ENCODE results near the gene SLC2A9. TPM values are rescaled to one million over a fixed set of nuclear protein-coding genes. Genes with fewer than 3 reads are reported as not detected.
A peak's percentile ranks its signal among the peaks of the same experiment; 100 is the strongest.
"Not testable (repeated sequence)": the region's sequence is repeated elsewhere in the genome, so short reads cannot be mapped to it uniquely, and the experiment has no call there.

Gene SLC2A9
- total RNA-seq, 1 donor from 2014 or later: 2.9 TPM

- no peak for DNase-seq
Observed at GRCh38 chr4:9994246-9994847, 26.9 kb downstream of the SLC2A9 start.

GRCh38 chr4:9989918-9990635, 31.2 kb downstream of the SLC2A9 start:
- no peak for DNase-seq

- DNase-seq: no peak
Observed at GRCh38 chr4:9988933-9989332, 32.4 kb downstream of the SLC2A9 start.

- peak; percentile 20 for DNase-seq
Observed at GRCh38 chr4:9988363-9988749, 32.9 kb downstream of the SLC2A9 start.

DNA sequence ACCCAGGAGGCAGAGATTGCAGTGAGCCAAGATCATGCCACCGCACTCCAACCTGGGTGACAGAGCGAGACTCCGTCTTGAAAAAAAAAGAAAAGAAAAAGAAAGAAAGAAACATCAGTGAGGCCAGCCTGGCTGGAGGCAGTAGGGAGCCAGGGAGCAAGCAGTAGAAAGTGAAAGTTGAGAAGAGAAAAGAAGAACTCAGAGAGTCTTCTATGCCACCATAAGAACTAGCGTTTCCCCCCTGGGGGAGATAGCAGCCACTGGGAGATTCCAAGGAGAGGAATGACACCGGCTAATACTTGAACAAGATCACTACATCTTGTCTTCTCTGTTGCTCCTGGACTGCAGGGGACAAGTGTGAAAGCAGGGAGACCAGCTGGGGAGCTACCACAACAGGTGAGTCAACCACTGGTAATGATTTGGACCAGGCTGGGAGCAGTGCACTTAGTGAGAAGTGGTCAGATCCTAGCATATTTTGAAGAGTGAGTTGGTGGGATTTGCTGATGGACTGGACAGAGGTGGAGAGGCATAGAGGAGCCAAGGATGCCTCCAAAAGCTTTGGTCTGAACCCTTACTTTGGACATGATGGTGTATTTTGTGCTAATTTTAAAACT, 33.4 kb downstream of the SLC2A9 start:
- DNase-seq: no peak

- no peak for DNase-seq
Observed at GRCh38 chr4:9984621-9985020, 36.7 kb downstream of the SLC2A9 start.

DNA sequence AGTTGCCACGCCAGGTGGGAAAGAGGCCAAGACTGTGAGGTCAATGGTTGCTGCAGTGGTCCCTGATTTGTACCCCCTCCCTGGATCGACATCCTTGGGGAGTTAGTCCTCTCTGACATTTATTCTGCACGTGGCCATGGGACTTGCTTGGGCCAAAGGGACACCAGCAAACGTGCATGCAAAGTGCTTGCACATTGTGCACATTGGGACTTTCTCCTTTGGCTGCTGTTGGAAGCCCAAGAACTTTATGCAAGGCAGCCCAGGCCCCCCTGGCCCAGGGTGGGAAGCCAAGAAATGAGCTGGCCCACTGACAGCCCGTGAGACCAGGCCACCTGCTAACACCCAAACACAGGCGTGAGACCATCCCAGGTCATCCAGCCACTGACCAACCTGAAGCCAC, 38.1 kb downstream of the SLC2A9 start:
- no peak for DNase-seq

- DNase-seq: not testable (repeated sequence)
Observed at GRCh38 chr4:9981899-9982298, 39.4 kb downstream of the SLC2A9 start.

GRCh38 chr4:9980898-9981297, 40.4 kb downstream of the SLC2A9 start:
- DNase-seq: no peak

GRCh38 chr4:9979101-9979701, 42.1 kb downstream of the SLC2A9 start:
- DNase-seq: no peak

- no peak for DNase-seq
Observed at GRCh38 chr4:9977518-9978031, 43.7 kb downstream of the SLC2A9 start.

GRCh38 chr4:9976781-9977180, 44.5 kb downstream of the SLC2A9 start:
- DNase-seq: no peak

- no peak for DNase-seq
Observed at GRCh38 chr4:9976293-9976692, 45.0 kb downstream of the SLC2A9 start.

DNA sequence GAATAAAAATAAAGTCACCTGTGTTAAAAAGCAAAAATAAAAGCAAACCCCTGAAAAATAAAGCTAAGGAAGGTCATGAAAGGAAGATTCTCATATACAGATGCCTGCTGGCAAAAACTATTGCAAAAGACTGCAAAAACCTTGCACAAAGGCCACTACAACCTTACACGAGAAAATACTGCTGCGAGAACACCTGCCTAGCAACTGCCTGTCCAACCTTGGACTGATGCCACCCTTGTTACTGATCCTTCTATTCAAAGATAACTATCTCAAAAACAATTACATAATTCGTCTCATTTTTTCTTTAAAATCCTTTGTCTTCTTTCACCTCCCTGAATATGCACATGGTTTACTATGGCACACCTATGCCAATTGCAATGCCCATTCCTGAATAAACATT, 49.6 kb downstream of the SLC2A9 start:
- no peak for DNase-seq

DNA sequence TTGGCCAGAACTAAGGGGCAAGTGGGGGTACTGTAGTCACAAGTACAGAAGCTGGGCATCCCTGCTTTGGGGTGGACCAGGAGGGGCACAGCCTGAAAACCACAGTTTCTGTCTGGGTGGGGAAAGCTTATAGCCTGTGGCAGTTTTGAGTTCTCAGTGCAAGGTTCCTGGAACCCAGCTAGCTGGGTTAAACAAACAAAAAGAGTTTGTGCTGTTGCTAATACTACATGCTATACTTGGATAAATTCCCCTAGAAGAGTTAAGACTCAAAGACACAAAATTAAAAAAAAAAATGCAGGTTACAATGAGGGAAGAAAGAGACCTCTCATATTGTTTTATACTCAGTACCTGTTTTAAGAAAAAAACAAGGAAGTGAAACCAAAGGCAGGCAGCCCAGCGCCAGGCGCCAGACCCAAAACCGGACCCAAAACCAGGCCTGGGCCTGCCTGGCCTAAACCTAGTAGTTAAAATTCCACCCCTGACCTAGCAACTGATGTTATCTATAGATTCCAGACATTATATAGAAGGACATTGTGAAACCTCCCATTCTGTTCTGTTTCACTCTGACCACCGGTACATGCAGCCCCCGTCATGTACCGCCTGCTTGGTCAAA, 50.8 kb downstream of the SLC2A9 start:
- DNase-seq: no peak

DNA sequence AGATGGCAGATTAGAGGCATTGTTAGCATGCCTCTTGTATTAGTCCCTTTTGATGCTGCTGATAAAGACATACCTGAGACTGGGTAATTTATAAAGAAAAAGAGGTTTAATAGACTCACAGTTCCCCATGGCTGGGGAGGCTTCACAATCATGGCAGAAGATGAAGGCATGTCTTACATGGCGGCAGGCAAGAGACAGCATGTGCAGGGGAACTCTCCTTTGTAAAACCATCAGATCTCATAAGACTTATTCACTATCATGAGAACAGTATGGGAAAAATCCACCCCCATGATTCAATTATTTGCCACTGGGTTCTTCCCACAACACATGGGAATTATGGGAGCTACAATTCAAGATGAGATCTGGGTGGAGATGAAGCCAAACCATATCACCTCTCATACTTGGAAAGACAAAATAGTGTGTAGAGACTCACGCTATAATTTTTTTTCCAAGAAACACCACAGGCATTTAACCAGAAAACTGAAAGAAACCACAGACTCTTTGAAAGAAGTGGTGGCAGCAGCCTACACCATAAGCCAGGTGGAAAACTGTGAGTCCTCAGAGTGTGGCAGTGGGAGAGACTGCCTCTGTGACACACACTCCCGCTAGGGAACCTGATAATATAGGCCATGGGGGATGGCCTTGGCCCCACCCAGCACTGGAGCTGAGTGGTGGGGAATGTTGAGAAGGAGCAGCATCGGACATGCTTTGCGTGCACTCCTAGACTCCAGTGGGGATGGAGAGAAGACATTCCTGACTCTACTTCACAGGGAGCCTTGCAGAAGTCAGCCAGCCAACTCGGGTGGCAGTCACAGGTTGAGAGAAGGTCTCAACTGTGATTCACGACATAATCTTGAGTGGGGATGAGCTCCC, 51.5 kb downstream of the SLC2A9 start:
- no peak for DNase-seq

DNA sequence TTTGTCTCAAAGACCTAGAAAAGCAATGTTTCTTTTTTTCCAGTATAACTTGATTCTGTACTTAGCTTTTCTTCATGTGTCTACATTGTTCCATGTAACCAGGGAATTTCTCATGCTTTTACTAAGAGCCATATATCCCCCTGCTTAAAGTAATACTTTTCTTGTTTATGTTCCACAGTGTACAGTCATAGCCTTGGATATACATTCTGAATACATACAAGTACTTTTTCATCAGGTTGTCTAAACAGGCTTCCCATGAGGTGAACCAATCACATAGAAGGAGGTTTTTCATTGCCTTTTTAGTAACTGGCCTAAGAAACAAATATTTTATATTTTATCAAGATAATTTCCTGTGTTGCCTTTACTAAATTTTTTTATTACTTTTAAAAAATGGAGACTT, 52.8 kb downstream of the SLC2A9 start:
- DNase-seq: no peak

DNA sequence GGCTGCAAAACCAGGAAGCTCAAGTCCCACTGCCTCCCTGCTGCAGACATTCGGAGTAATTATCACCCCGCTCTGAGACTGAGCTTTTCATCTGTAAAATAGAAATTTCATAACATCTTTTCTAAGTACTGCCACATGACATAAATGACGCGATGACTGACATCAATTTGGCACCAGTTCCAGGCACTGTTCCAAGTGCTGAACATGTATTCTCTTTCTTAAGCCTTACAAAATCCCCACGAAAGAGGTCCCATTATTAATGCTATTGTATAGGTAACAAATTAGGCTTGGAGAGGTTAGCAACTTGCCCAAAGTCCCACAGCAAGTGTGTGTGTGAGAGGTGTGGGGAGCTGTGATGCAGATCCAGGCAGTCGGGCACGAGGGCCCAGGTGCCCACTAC, 56.4 kb downstream of the SLC2A9 start:
- DNase-seq: peak; percentile 7

DNA sequence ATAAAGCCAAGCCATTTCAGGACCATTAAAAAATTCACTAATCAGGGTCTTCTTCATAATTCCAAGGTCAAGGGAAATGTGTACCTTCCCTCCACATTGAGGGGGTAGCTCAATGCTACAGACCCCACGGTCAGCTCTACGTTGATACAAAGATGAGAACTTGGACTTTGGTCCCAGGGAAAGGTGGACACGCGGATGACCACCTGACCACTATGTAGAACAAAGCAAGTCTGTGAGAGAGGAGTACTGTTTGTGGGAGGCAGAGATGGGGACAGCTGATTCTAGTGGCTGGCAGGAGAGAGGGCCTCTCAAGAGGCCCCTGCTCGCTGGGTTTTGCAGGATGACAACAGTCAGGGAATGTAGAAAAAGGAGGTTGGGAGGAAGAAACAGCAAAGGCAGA, 58.0 kb downstream of the SLC2A9 start:
- no peak for DNase-seq

DNA sequence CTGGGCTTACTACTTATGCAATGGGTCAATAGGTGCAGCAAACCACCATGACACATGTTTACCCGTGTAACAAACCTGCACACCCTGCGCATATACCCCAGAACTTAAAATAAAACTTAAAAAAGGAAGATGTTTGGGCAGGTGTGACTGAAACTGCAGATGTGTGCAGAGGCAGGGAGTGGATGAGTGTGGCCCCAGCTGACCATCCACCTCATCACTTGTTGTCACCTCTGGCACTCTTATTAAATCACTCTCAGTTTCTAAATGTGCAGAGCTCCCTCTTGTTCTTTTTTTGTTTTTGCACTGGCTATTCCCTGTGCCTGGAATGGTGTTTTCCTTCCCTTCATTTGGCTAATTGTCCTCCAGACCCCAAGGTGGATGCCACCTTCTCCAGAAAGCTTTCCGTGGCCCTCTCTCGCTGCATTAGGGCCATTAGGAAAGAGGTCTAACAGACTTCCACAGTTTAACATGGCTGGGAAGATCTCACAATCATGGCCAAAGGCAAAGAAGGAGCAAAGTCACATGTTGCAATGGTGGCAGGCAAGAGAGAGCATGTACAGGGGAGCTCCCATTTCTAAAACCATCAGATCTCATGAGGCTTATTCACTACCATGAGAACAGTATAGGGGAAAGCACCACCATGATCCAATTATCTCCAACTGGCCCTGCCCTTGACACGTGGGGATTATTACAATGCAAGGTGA, 58.5 kb downstream of the SLC2A9 start:
- no peak for DNase-seq

DNA sequence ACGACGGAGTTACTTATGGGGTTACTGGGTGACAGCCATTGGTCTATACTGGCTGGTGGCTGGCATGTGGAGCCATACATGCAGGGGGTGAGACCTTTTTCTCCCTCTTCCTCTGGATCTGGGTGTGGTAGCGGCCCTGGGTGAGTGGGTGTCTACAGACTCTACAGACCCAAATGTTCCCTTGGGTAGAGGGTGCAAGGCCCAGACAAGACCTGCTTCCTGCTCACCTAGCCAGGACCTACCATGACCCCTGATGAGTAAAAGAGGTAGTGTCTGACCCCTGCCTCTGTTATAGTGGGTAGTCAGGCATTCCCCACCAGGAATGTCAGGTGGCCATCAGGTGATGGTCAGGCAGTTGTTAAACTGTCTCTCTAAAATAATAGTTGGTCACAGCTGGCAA, 66.8 kb downstream of the SLC2A9 start:
- DNase-seq: no peak

Data from dermis blood vessel endothelial cell (primary cell).